Stimulated activated CD4-positive, alpha-beta T cell treated with anti-CD3 and anti-CD28 coated beads, Interleukin-2, amount 100 ng/mL, for 24 hours (primary cell): ENCODE data around the gene PRPH.
"Not testable (repeated sequence)": the region's sequence is repeated elsewhere in the genome, so short reads cannot be mapped to it uniquely, and the experiment has no call there.

Experiments
- DNase-seq, 2 donors: peaks; one replicate each; pipeline ENCODE4 v3.0.0-alpha.2; 2020

PRPH gene

GRCh38 chr12:49276304-49277290 lies 18.4 kb upstream of the PRPH start:
- no peak for DNase-seq

GRCh38 chr12:49277466-49277865 lies 17.5 kb upstream of the PRPH start:
- DNase-seq: no peak

- no peak for DNase-seq
Measured at GRCh38 chr12:49279706-49280159, 15.2 kb upstream of the PRPH start.

- not testable (repeated sequence) for DNase-seq
Measured at GRCh38 chr12:49280545-49280944, 14.4 kb upstream of the PRPH start.

GRCh38 chr12:49282302-49282701 lies 12.6 kb upstream of the PRPH start:
- DNase-seq: no peak

GRCh38 chr12:49282740-49283375 lies 12.1 kb upstream of the PRPH start:
- not testable (repeated sequence) for DNase-seq

GRCh38 chr12:49283541-49284429 lies 11.2 kb upstream of the PRPH start:
- DNase-seq: no peak

GRCh38 chr12:49284672-49285071 lies 10.3 kb upstream of the PRPH start:
- DNase-seq: no peak

GRCh38 chr12:49287876-49288275 lies 7.1 kb upstream of the PRPH start:
- no peak for DNase-seq

- DNase-seq: peak; percentile 75 to 76
Measured at GRCh38 chr12:49288412-49288853, 6.5 kb upstream of the PRPH start.

GRCh38 chr12:49288922-49289555 lies 5.9 kb upstream of the PRPH start:
- no peak for DNase-seq

- DNase-seq: no peak
Measured at GRCh38 chr12:49292729-49293055, 2.3 kb upstream of the PRPH start.

- no peak for DNase-seq
Measured at GRCh38 chr12:49293056-49293956, 1.6 kb upstream of the PRPH start.

- DNase-seq: no peak
Measured at GRCh38 chr12:49294086-49294803, 702 bp upstream of the PRPH start.

- no peak for DNase-seq
Measured at GRCh38 chr12:49294804-49295081, 204 bp upstream of the PRPH start.

GRCh38 chr12:49296034-49296835 lies 1.3 kb downstream of the PRPH start:
- peak; percentile 72 to 77 for DNase-seq

- DNase-seq: peak in 1 of 2 donors; percentile 64
Measured at GRCh38 chr12:49296836-49297694, 2.1 kb downstream of the PRPH start.

GRCh38 chr12:49297695-49298060 lies 2.7 kb downstream of the PRPH start:
- no peak for DNase-seq

- DNase-seq: no peak
Measured at GRCh38 chr12:49298160-49298559, 3.2 kb downstream of the PRPH start.
